Fibroblast of lung (primary cell): ENCODE data around the gene DNMBP. TPM values are rescaled to one million over a fixed set of nuclear protein-coding genes. Genes with fewer than 3 reads are reported as not detected.
A peak's percentile ranks its signal among the peaks of the same experiment; 100 is the strongest.

ENCODE experiments used
- DNase-seq, 2 donors: peaks; one replicate each; pipeline versions ENCODE4 v3.0.0 to v3.0.0-alpha.2; 2010; ENCODE audit warnings: low read depth in 2 of 2
- H2AFZ ChIP-seq: 2 replicates; pipeline ENCODE4 v1.5.1; 2012; ENCODE audit warnings: low read length, control low read depth, inconsistent platforms
- H3K27ac ChIP-seq: 2 replicates; pipeline ENCODE4 v1.5.1; 2011; ENCODE audit warnings: low read length, control low read depth; ENCODE audit not compliant: insufficient read depth
- H3K27me3 ChIP-seq: 2 replicates; pipeline ENCODE4 v1.5.1; 2011; ENCODE audit warnings: mild to moderate bottlenecking, low read length; ENCODE audit not compliant: control insufficient read depth, insufficient read depth
- H3K36me3 ChIP-seq: 2 replicates; pipeline ENCODE4 v1.5.1; 2011; ENCODE audit warnings: low read length; ENCODE audit not compliant: control insufficient read depth, insufficient read depth
- H3K4me1 ChIP-seq: 2 replicates; pipeline ENCODE4 v1.5.1; 2011; ENCODE audit warnings: low read length; ENCODE audit not compliant: control insufficient read depth, insufficient read depth; ENCODE audit errors: extremely low read depth
- H3K4me2 ChIP-seq: 2 replicates; pipeline ENCODE4 v1.5.1; 2011; ENCODE audit warnings: low read length, control low read depth; ENCODE audit not compliant: insufficient read depth; ENCODE audit errors: extremely low read depth
- H3K4me3 ChIP-seq, 4 experiments: fragments of 200-600 bp in 1 of 4; sonication (generic) in 1 of 4; replicated peaks in 1 of 4; 2 replicates each; pipeline ENCODE4 v1.5.1; 2011 to 2016; ENCODE audit warnings: low read length in 4 of 4, low read depth in 3 of 4, mild to moderate bottlenecking in 3 of 4, control low read depth in 2 of 4, inconsistent platforms in 1 of 4, mixed read lengths in 1 of 4; ENCODE audit not compliant: insufficient read depth in 1 of 4; ENCODE audit errors: control extremely low read depth in 1 of 4
- H3K79me2 ChIP-seq: 2 replicates; pipeline ENCODE4 v1.5.1; 2012; ENCODE audit warnings: mild to moderate bottlenecking, low read length, inconsistent platforms; ENCODE audit not compliant: control insufficient read depth, insufficient read depth
- H3K9ac ChIP-seq: 2 replicates; pipeline ENCODE4 v1.5.1; 2011; ENCODE audit warnings: mild to moderate bottlenecking, low read length, control low read depth; ENCODE audit not compliant: insufficient read depth
- H3K9me3 ChIP-seq: 2 replicates; pipeline ENCODE4 v1.5.1; 2012; ENCODE audit warnings: low read depth, low read length; ENCODE audit not compliant: control insufficient read depth, insufficient read depth
- H4K20me1 ChIP-seq: 2 replicates; pipeline ENCODE4 v1.5.1; 2011; ENCODE audit warnings: low read length; ENCODE audit not compliant: control insufficient read depth, insufficient read depth; ENCODE audit errors: extremely low read depth
- CTCF ChIP-seq, 2 donors: IDR thresholded peaks in 1 of 2; conservative IDR thresholded peaks in 1 of 2; 1 replicate in 1 of 2; 2 replicates in 1 of 2; pipeline ENCODE4 v1.5.1; 2011 to 2012; ENCODE audit warnings: low read length in 2 of 2, control low read depth in 1 of 2, inconsistent platforms in 1 of 2, low read depth in 1 of 2, mild to moderate bottlenecking in 1 of 2
- EZH2 ChIP-seq: IDR thresholded peaks from 2 replicates; pipeline ENCODE4 v1.5.1; 2012; ENCODE audit warnings: low read length, control low read depth, mild to moderate bottlenecking; ENCODE audit errors: missing control alignments
- polyA plus RNA-seq, 2 donors: library from polyadenylated mRNA; depleted of rRNA in 1 of 2; stranded (reverse) in 1 of 2; unstranded in 1 of 2; fragments of >200 nt; gene quantifications; 2 replicates each; pipeline ENCODE4 v1.2.1, GENCODE V29; 2011 to 2012; ENCODE audit warnings: missing spikeins in 1 of 2
- total RNA-seq: library from RNA; depleted of rRNA; stranded (reverse); fragments of >200 nt; gene quantifications from 2 replicates; pipeline ENCODE4 v1.2.1, GENCODE V29; 2014

Gene DNMBP
- total and polyA plus RNA-seq, 2 donors (not counting 1 experiment from before 2014, with no cell fraction given), result 12.9 to 21.2 TPM

GRCh38 chr10:99894613-99895012 is 115.1 kb downstream of the DNMBP start:
- DNase-seq, result no peak
- no peaks in the 10 kb centered on the region for H3K27me3 ChIP-seq
- no peak overlapping the region for H2AFZ ChIP-seq
- TF ChIP-seq CTCF (conservative IDR thresholded peaks at IDR 0.05 in 1 of 2, IDR thresholded peaks at IDR 0.05 in 1 of 2; ENCODE audit: low read depth in 1 of 2, low read length in 2 of 2), result no peak
- no peak for TF ChIP-seq EZH2
- H3K27ac ChIP-seq, result no peak overlapping the region
- peaks cover 15% of the 10 kb centered on the region for H3K36me3 ChIP-seq
- H3K9ac ChIP-seq, result no peak overlapping the region
- H3K4me1 ChIP-seq, result no peaks in the 10 kb centered on the region
- no peaks in the 10 kb centered on the region for H3K9me3 ChIP-seq
- H4K20me1 ChIP-seq, result no peaks in the 10 kb centered on the region
- no peak overlapping the region for H3K4me3 ChIP-seq
- H3K79me2 ChIP-seq, result no peaks in the 10 kb centered on the region
- H3K4me2 ChIP-seq, result no peak overlapping the region

- no peak for TF ChIP-seq CTCF (conservative IDR thresholded peaks at IDR 0.05 in 1 of 2, IDR thresholded peaks at IDR 0.05 in 1 of 2; ENCODE audit: low read depth in 1 of 2, low read length in 2 of 2)
- H4K20me1 ChIP-seq, result no peaks in the 10 kb centered on the region
- H3K9ac ChIP-seq, result no peak overlapping the region
- H2AFZ ChIP-seq, result no peak overlapping the region
- H3K9me3 ChIP-seq, result no peaks in the 10 kb centered on the region
- H3K27me3 ChIP-seq, result no peaks in the 10 kb centered on the region
- peak overlapping the region; percentile 2 for H3K27ac ChIP-seq
- H3K4me1 ChIP-seq, result peaks cover 3% of the 10 kb centered on the region
- DNase-seq, result peak; percentile 66 to 71
- H3K79me2 ChIP-seq, result no peaks in the 10 kb centered on the region
- no peak overlapping the region for H3K4me3 ChIP-seq
- H3K4me2 ChIP-seq, result no peak overlapping the region
- peaks cover 7% of the 10 kb centered on the region for H3K36me3 ChIP-seq
These were observed 121.1 kb downstream of the DNMBP start for GRCh38 chr10:99888622-99889021.

GRCh38 chr10:99883523-99883922 is 126.2 kb downstream of the DNMBP start:
- H3K9ac ChIP-seq, result no peak overlapping the region
- TF ChIP-seq CTCF (conservative IDR thresholded peaks at IDR 0.05 in 1 of 2, IDR thresholded peaks at IDR 0.05 in 1 of 2; ENCODE audit: low read depth in 1 of 2, low read length in 2 of 2), result no peak
- TF ChIP-seq EZH2, result no peak

More at GRCh38 chr10:99883523-99883922, 126.2 kb downstream of the DNMBP start:
- Histone ChIP-seq H3K36me3 (peaks cover 13% of the 10 kb centered on the region), H3K79me2 (no peaks in the 10 kb centered on the region), H3K4me2 (no peak overlapping the region), H3K4me3 (no peak overlapping the region), H3K4me1 (no peaks in the 10 kb centered on the region), H2AFZ (no peak overlapping the region), H3K27me3 (no peaks in the 10 kb centered on the region), H3K27ac (no peak overlapping the region), H4K20me1 (no peaks in the 10 kb centered on the region), H3K9me3 (no peaks in the 10 kb centered on the region)
- no peak for DNase-seq
